Stimulated activated CD8-positive, alpha-beta memory T cell treated with anti-CD3 and anti-CD28 coated beads, Interleukin-12 subunit alpha, Interleukin-12 subunit beta, amount 100 ng/mL, for 4 hours (primary cell): ENCODE results near the gene ARHGAP6.
"Not testable (repeated sequence)": the region's sequence is repeated elsewhere in the genome, so short reads cannot be mapped to it uniquely, and the experiment has no call there.

Source experiments
- DNase-seq: peaks from one replicate; pipeline ENCODE4 v3.0.0-alpha.2; 2020; ENCODE audit warnings: low read depth

Gene ARHGAP6

GRCh38 chrX:11532291-11533078 is 133.2 kb downstream of the ARHGAP6 start:
- no peak for DNase-seq

GRCh38 chrX:11531226-11531625 is 134.5 kb downstream of the ARHGAP6 start:
- no peak for DNase-seq

- no peak for DNase-seq
Observed at GRCh38 chrX:11530621-11531020, 135.1 kb downstream of the ARHGAP6 start.

- DNase-seq, result no peak
Observed at GRCh38 chrX:11528623-11529022, 137.1 kb downstream of the ARHGAP6 start.

- no peak for DNase-seq
Observed at GRCh38 chrX:11525685-11526084, 140.0 kb downstream of the ARHGAP6 start.

- not testable (repeated sequence) for DNase-seq
Observed at GRCh38 chrX:11519234-11519633, 146.5 kb downstream of the ARHGAP6 start.

GRCh38 chrX:11509786-11510185 is 155.9 kb downstream of the ARHGAP6 start:
- DNase-seq, result no peak

GRCh38 chrX:11504234-11504633 is 161.5 kb downstream of the ARHGAP6 start:
- no peak for DNase-seq

- no peak for DNase-seq
Observed at GRCh38 chrX:11499076-11500044, 166.4 kb downstream of the ARHGAP6 start.

GRCh38 chrX:11491375-11491774 is 174.3 kb downstream of the ARHGAP6 start:
- DNase-seq, result not testable (repeated sequence)

GRCh38 chrX:11484290-11484689 is 181.4 kb downstream of the ARHGAP6 start:
- no peak for DNase-seq

GRCh38 chrX:11481035-11481434 is 184.7 kb downstream of the ARHGAP6 start:
- DNase-seq, result no peak

GRCh38 chrX:11480626-11481025 is 185.1 kb downstream of the ARHGAP6 start:
- no peak for DNase-seq

GRCh38 chrX:11478911-11479310 is 186.8 kb downstream of the ARHGAP6 start:
- DNase-seq, result no peak

GRCh38 chrX:11478026-11478425 is 187.7 kb downstream of the ARHGAP6 start:
- DNase-seq, result no peak

GRCh38 chrX:11474576-11474975 is 191.1 kb downstream of the ARHGAP6 start:
- DNase-seq, result no peak

GRCh38 chrX:11474021-11474420 is 191.7 kb downstream of the ARHGAP6 start:
- DNase-seq, result no peak

- DNase-seq, result no peak
Observed at GRCh38 chrX:11472879-11473278, 192.8 kb downstream of the ARHGAP6 start.

- no peak for DNase-seq
Observed at GRCh38 chrX:11472381-11472780, 193.3 kb downstream of the ARHGAP6 start.

GRCh38 chrX:11470250-11470974 is 195.3 kb downstream of the ARHGAP6 start:
- no peak for DNase-seq

GRCh38 chrX:11465648-11466411 is 199.9 kb downstream of the ARHGAP6 start:
- no peak for DNase-seq
